CD14-positive monocyte (primary cell): ENCODE measurements around the gene SESN3. TPM values are rescaled to one million over a fixed set of nuclear protein-coding genes. Genes with fewer than 3 reads are reported as not detected.

Experiments
- DNase-seq, 3 donors: peaks; one replicate each; pipeline ENCODE4 v3.0.0-alpha.2; 2011 to 2022
- H2AFZ ChIP-seq: 2 replicates; pipeline ENCODE4 v1.6.0; 2012; ENCODE audit warnings: mild to moderate bottlenecking, low read depth, low read length, inconsistent platforms; ENCODE audit not compliant: insufficient read depth, poor library complexity, severe bottlenecking
- H3K27ac ChIP-seq, 2 donors: 1 replicate in 1 of 2; 2 replicates in 1 of 2; pipeline ENCODE4 v1.5.1; 2012 to 2013; ENCODE audit warnings: low read length in 2 of 2, control low read depth in 1 of 2, inconsistent platforms in 1 of 2, low read depth in 1 of 2, mild to moderate bottlenecking in 1 of 2
- H3K27me3 ChIP-seq, 2 donors: one replicate each; pipeline versions ENCODE4 v1.6.0 to v1.6.1; 2011 to 2013; ENCODE audit warnings: low read length in 2 of 2; ENCODE audit not compliant: control insufficient read depth in 2 of 2, insufficient read depth in 2 of 2
- H3K36me3 ChIP-seq, 2 donors: replicated peaks in 1 of 2; 1 replicate in 1 of 2; 2 replicates in 1 of 2; pipeline versions ENCODE4 v1.5.1 to v1.6.1; 2012 to 2013; ENCODE audit warnings: low read length in 2 of 2, control low read depth in 1 of 2, inconsistent platforms in 1 of 2, mild to moderate bottlenecking in 1 of 2; ENCODE audit not compliant: insufficient read depth in 2 of 2, control insufficient read depth in 1 of 2
- H3K4me1 ChIP-seq, 2 donors: 1 replicate in 1 of 2; 2 replicates in 1 of 2; pipeline versions ENCODE4 v1.5.1 to v1.6.1; 2012 to 2013; ENCODE audit warnings: low read length in 2 of 2, control low read depth in 1 of 2, inconsistent platforms in 1 of 2, mild to moderate bottlenecking in 1 of 2, moderate library complexity in 1 of 2; ENCODE audit not compliant: insufficient read depth in 2 of 2, control insufficient read depth in 1 of 2
- H3K4me2 ChIP-seq: replicated peaks from 2 replicates; pipeline ENCODE3; 2012; ENCODE audit warnings: low read length, moderate library complexity, mild to moderate bottlenecking; ENCODE audit not compliant: poor library complexity, severe bottlenecking; ENCODE audit errors: extremely low read depth
- H3K4me3 ChIP-seq, 3 experiments: fragments of 200-600 bp in 1 of 3; sonication (generic) in 1 of 3; replicated peaks in 1 of 3; 1 replicate in 2 of 3; 2 replicates in 1 of 3; pipeline ENCODE4 v1.5.1; 2011 to 2013; ENCODE audit warnings: low read length in 3 of 3, mild to moderate bottlenecking in 3 of 3, control low read depth in 2 of 3, low read depth in 2 of 3, inconsistent platforms in 1 of 3, moderate library complexity in 1 of 3
- H3K79me2 ChIP-seq: 2 replicates; pipeline ENCODE4 v1.6.0; 2012; ENCODE audit warnings: mild to moderate bottlenecking, control low read depth, inconsistent platforms, low read length, moderate library complexity; ENCODE audit not compliant: insufficient read depth
- H3K9ac ChIP-seq: 2 replicates; pipeline ENCODE4 v1.6.0; 2017; ENCODE audit warnings: low read length, mild to moderate bottlenecking; ENCODE audit not compliant: insufficient read depth, poor library complexity, severe bottlenecking
- H3K9me3 ChIP-seq, 2 donors: replicated peaks in 1 of 2; 1 replicate in 1 of 2; 2 replicates in 1 of 2; pipeline versions ENCODE4 v1.5.1 to v1.6.1; 2012 to 2013; ENCODE audit warnings: low read length in 2 of 2, control low read depth in 1 of 2; ENCODE audit not compliant: control insufficient read depth in 1 of 2, insufficient read depth in 1 of 2
- H4K20me1 ChIP-seq: 2 replicates; pipeline ENCODE4 v1.6.0; 2012; ENCODE audit warnings: mild to moderate bottlenecking, low read length, control low read depth, moderate library complexity; ENCODE audit not compliant: insufficient read depth
- H3K27ac Mint-ChIP-seq, 7 donors: one replicate each; pipeline ENCODE4 v1.8.0; 2020; ENCODE audit warnings: mild to moderate bottlenecking in 7 of 7, mixed read lengths in 7 of 7, moderate library complexity in 6 of 7, inconsistent platforms in 2 of 7
- H3K27me3 Mint-ChIP-seq, 3 donors: one replicate each; pipeline ENCODE4 v1.8.0; 2021 to 2022; ENCODE audit warnings: low read depth in 3 of 3, mild to moderate bottlenecking in 3 of 3, mixed read lengths in 3 of 3, moderate library complexity in 3 of 3, inconsistent platforms in 1 of 3
- H3K36me3 Mint-ChIP-seq, 2 donors: one replicate each; pipeline ENCODE4 v1.8.0; 2020; ENCODE audit warnings: mixed read lengths in 2 of 2, inconsistent platforms in 1 of 2, mild to moderate bottlenecking in 1 of 2
- H3K4me1 Mint-ChIP-seq: one replicate; pipeline ENCODE4 v1.8.0; 2020; ENCODE audit warnings: mild to moderate bottlenecking, mixed read lengths
- H3K4me3 Mint-ChIP-seq, 2 donors: one replicate each; pipeline ENCODE4 v1.8.0; 2020; ENCODE audit warnings: mild to moderate bottlenecking in 2 of 2, mixed read lengths in 2 of 2, moderate library complexity in 1 of 2
- H3K9me3 Mint-ChIP-seq, 7 donors: one replicate each; pipeline ENCODE4 v1.8.0; 2020 to 2022; ENCODE audit warnings: mixed read lengths in 7 of 7, mild to moderate bottlenecking in 6 of 7, moderate library complexity in 6 of 7, inconsistent platforms in 2 of 7
- CTCF ChIP-seq: fragments of 200-600 bp; IDR thresholded peaks from one replicate; pipeline ENCODE4 v1.8.0; 2022; ENCODE audit warnings: antibody characterized with exemption, mild to moderate bottlenecking
- WGBS: methylation state at CpG from one replicate; pipeline ENCODE4 v1.1.5; 2013; ENCODE audit warnings: missing lambda C conversion rate; ENCODE audit not compliant: insufficient coverage; 5-methylcytosine and 5-hydroxymethylcytosine counted together
- intact Hi-C, 2 donors: fragments of 100-400 bp; cut with micrococcal nuclease; formaldehyde crosslinking; loops; one replicate each; pipeline versions ENCODE4 v1.15.0 to v1.15.1; 2023
- polyA plus RNA-seq, 3 donors: library from polyadenylated mRNA; depleted of rRNA in 1 of 3; unstranded in 2 of 3; stranded (reverse) in 1 of 3; fragments of 300-500 nt in 2 of 3; fragments of >200 nt in 1 of 3; fragmentation: Illumina TruSeq in 2 of 3; gene quantifications; 1 replicate in 2 of 3; 2 replicates in 1 of 3; pipeline ENCODE4 v1.2.3, GENCODE V29; 2012 to 2021

The SESN3 gene
- polyA plus RNA-seq, 3 donors, result 1.1 to 7.4 (median 1.4) TPM

- TF ChIP-seq CTCF, result no peak
- Histone ChIP-seq H3K4me2 (peak overlapping the region; percentile 75), H2AFZ (peak overlapping the region; percentile 63), H3K36me3 (no peaks in the 10 kb centered on the region), H3K79me2 (no peaks in the 10 kb centered on the region), H3K9ac (peak overlapping the region; percentile 34), H3K4me1 (peaks cover 43 to 51% of the 10 kb centered on the region in 2 donors), H3K27ac (peak overlapping the region; percentile 45 to 92), H4K20me1 (no peaks in the 10 kb centered on the region), H3K27me3 (no peaks in the 10 kb centered on the region), H3K4me3 (peak overlapping the region; percentile 37 to 74 (median 72)), H3K9me3 (no peaks in the 10 kb centered on the region)
- H3K4me3 Mint-ChIP-seq, result peak overlapping the region; percentile 80 to 86
- peaks cover 59% of the 10 kb centered on the region for H3K4me1 Mint-ChIP-seq
- H3K9me3 Mint-ChIP-seq, result peaks cover 0 to 8% (median 0%) of the 10 kb centered on the region in 7 donors
- H3K27ac Mint-ChIP-seq, result peak overlapping the region; percentile 86 to 97 (median 92)
- peak; percentile 86 to 94 (median 94) for DNase-seq
- intact Hi-C loops, result loop anchor here in 1 of 2 donors (10.0 kb wide), 1 partner anchor 111 kb away; no protein-coding TSS in a partner anchor
- WGBS, result 3% methylated on average over 4 of the region's 8 CpGs
- H3K27me3 Mint-ChIP-seq, result no peaks in the 10 kb centered on the region
- peaks cover 0 to 1% of the 10 kb centered on the region in 2 donors for H3K36me3 Mint-ChIP-seq
These were observed 23.2 kb upstream of the SESN3 start for GRCh38 chr11:95254131-95254704.

GRCh38 chr11:95253141-95253540 lies 22.1 kb upstream of the SESN3 start:
- H3K9me3 Mint-ChIP-seq, result peaks cover 0 to 8% (median 0%) of the 10 kb centered on the region in 7 donors
- Histone ChIP-seq H3K79me2 (no peaks in the 10 kb centered on the region), H3K4me2 (no peak overlapping the region), H2AFZ (no peak overlapping the region), H3K4me3 (no peak overlapping the region), H3K4me1 (peaks cover 50 to 59% of the 10 kb centered on the region in 2 donors), H3K9me3 (no peaks in the 10 kb centered on the region), H4K20me1 (no peaks in the 10 kb centered on the region), H3K27ac (no peak overlapping the region), H3K36me3 (no peaks in the 10 kb centered on the region), H3K9ac (no peak overlapping the region), H3K27me3 (no peaks in the 10 kb centered on the region)
- 100% methylated on average over 1 of the region's 2 CpGs for WGBS
- intact Hi-C loops, result loop anchor here in 1 of 2 donors (10.0 kb wide), 1 partner anchor 112 kb away; no protein-coding TSS in a partner anchor
- DNase-seq, result no peak
- no peak for TF ChIP-seq CTCF
- H3K27me3 Mint-ChIP-seq, result no peaks in the 10 kb centered on the region
- peaks cover 66% of the 10 kb centered on the region for H3K4me1 Mint-ChIP-seq
- peak overlapping the region in 2 of 7 donors; percentile 26 to 55 for H3K27ac Mint-ChIP-seq
- H3K4me3 Mint-ChIP-seq, result no peak overlapping the region
- H3K36me3 Mint-ChIP-seq, result peaks cover 0 to 1% of the 10 kb centered on the region in 2 donors
